Metanephros (tissue), 2 donors: ENCODE results near the gene PPHLN1. TPM values are rescaled to one million over a fixed set of nuclear protein-coding genes. Genes with fewer than 3 reads are reported as not detected.

Experiments used
- small RNA-seq: library from RNA; depleted of rRNA; stranded (forward); fragments of <200 nt; gene quantifications from one replicate; pipeline ENCODE3, GENCODE V24; 2014; ENCODE audit warnings: low replicate concordance
- total RNA-seq: library from RNA; depleted of rRNA; stranded (reverse); fragments of >200 nt; gene quantifications from one replicate; pipeline ENCODE4 v1.2.3, GENCODE V29; 2014

Gene PPHLN1
- total RNA-seq = 59.9 TPM

DNA sequence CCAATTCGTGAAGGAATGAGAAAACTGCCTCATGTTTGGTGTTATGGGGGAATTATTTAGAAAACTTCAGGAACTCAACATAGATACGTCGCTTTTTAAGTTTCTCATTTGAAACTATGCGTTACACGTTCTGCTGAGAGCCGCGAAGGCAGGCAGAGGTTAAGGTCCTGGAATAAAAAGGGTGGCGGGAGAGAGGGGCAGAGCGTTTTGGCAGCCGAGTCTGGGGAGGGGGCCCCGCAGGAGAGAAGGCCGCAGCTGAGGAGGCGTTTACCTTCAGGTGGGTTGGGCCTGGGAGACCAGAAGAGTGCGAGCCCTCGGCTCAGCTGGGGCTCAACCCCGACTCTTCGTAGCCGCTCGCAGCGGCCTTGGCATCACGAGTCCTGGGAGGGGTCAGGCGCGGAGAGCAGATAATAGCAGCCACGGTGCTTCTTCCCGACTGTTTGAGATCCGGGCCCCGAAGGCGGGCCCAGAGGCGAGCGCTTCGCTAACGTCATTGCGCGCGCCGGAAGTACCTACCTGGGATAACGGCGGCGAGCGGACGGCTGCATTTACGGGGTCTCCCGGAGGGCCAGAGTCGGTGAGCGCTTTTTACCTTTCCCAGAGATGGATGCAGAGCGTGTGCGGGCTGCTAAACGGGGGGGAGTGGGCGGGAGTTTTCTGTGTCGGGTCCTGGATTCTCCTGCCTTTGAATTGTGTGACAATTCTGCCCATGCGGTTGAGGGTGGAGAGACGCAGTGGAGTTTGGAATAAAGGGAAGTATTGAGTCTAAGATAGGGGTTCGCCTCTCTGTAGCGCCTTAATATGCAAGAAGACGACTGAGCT, at the start of gene PPHLN1, which contains the start of gene ZCRB1:
Gene PPHLN1 (plus strand): TSS at position 515 of the 822 bp plus-strand sequence. CDS start 9,736 bp downstream, outside the sequence.
Gene ZCRB1 (minus strand): TSS at position 442 of the 822 bp plus-strand sequence. CDS start 1,992 bp downstream, outside the sequence.

Small RNA genes within 50 kb of the gene (small RNA-seq; reads per million reads assigned to genes)
- gene MIR7851 = not detected
- gene RF00019 = not detected
- not detected for gene RF00090
- gene RNU6-249P = not detected

Other genes starting within 250 kb of the PPHLN1 start
- gene GXYLT1, start 181.3 kb upstream of the PPHLN1 start, total RNA-seq = 19.2 TPM
- gene YAF2, start 87.9 kb upstream of the PPHLN1 start, total RNA-seq = 22.1 TPM
- gene ZCRB1, start 73 bp upstream of the PPHLN1 start, total RNA-seq = 38.4 TPM